HCT116 (cell line): ENCODE measurements around the gene TNPO2. TPM values are rescaled to one million over a fixed set of nuclear protein-coding genes. Genes with fewer than 3 reads are reported as not detected.
A peak's percentile ranks its signal among the peaks of the same experiment; 100 is the strongest.

Experiments
- ATAC-seq: fragments of 200-7000 bp; cut with Tn5 transposase; 2 replicates; pipeline ENCODE4 v1.9.1; 2020; ENCODE audit warnings: mild to moderate bottlenecking, moderate library complexity
- BruUV-seq: library from RNA; stranded (reverse); fragments of 400-500 nt; replicated peaks from 2 replicates; lab custom pipeline; 2021; lab: Mats Ljungman, UMichigan
- CTCF ChIA-PET: fragments of 300-600 bp; sonication (Branson Sonifier 250); formaldehyde crosslinking; loops from one replicate; lab custom pipeline; 2021; ENCODE audit warnings: antibody characterized with exemption; lab: Charles Lee
- POLR2A ChIA-PET: fragments of 300-600, 350-600 bp; sonication (Branson Sonifier 250); formaldehyde crosslinking; loops from one replicate; lab custom pipeline; 2021; ENCODE audit warnings: antibody characterized with exemption; lab: Charles Lee
- RAD21 ChIA-PET, 2 experiments: fragments of 300-600 bp; sonication (Branson Sonifier 250); formaldehyde crosslinking; loops; one replicate each; lab custom pipeline; 2023; ENCODE audit warnings: low total read pairs in 2 of 2; ENCODE audit not compliant: uncharacterized antibody in 2 of 2, unreplicated experiment in 2 of 2, low non-redundant PET in 1 of 2; lab: Charles Lee
- DNase-seq: peaks from one replicate; pipeline ENCODE4 v3.0.0-alpha.2; 2010; ENCODE audit warnings: low read depth, low spot score
- H2AFZ ChIP-seq: fragments of 200-600 bp; shearing (Covaris generic), sonication (generic); 2 replicates; pipeline ENCODE4 v1.6.1; 2017; ENCODE audit warnings: low read depth, mixed run types, mixed read lengths, antibody characterized with exemption, low read length; ENCODE audit not compliant: poor library complexity, severe bottlenecking
- H3K27ac ChIP-seq: 2 replicates; pipeline ENCODE4 v1.5.1; 2012; ENCODE audit warnings: low read depth, low read length
- H3K27me3 ChIP-seq: fragments of 200-600 bp; sonication (generic); 2 replicates; pipeline ENCODE4 v1.6.1; 2016; ENCODE audit warnings: mixed run types, low read length, mixed read lengths; ENCODE audit not compliant: insufficient read depth
- H3K36me3 ChIP-seq, 2 experiments: fragments of 200-500 bp in 1 of 2; fragments of 200-600 bp in 1 of 2; sonication (Bioruptor generic) in 1 of 2; sonication (generic) in 1 of 2; 2 replicates each; pipeline versions ENCODE4 v1.5.1 to v1.6.1; 2014 to 2016; ENCODE audit warnings: low read length in 2 of 2, inconsistent platforms in 1 of 2, mixed read lengths in 1 of 2, mixed run types in 1 of 2; ENCODE audit not compliant: insufficient read depth in 2 of 2, control insufficient read depth in 1 of 2
- H3K4me1 ChIP-seq, 2 experiments: fragments of 200-600 bp in 1 of 2; sonication (generic) in 1 of 2; 2 replicates each; pipeline versions ENCODE4 v1.5.1 to v1.6.1; 2012 to 2017; ENCODE audit warnings: low read length in 2 of 2, inconsistent platforms in 1 of 2, mild to moderate bottlenecking in 1 of 2, mixed read lengths in 1 of 2, mixed run types in 1 of 2, moderate library complexity in 1 of 2; ENCODE audit not compliant: insufficient read depth in 2 of 2, control insufficient read depth in 1 of 2
- H3K4me2 ChIP-seq: fragments of 200-600 bp; sonication (generic); 2 replicates; pipeline ENCODE4 v1.6.1; 2017; ENCODE audit warnings: mixed run types, low read length, mixed read lengths
- H3K4me3 ChIP-seq, 2 experiments: fragments of 200-600 bp in 1 of 2; sonication (generic) in 1 of 2; replicated peaks in 1 of 2; 2 replicates each; pipeline ENCODE4 v1.5.1; 2011 to 2016; ENCODE audit warnings: low read length in 2 of 2, control low read depth in 1 of 2, low read depth in 1 of 2, mild to moderate bottlenecking in 1 of 2, mixed read lengths in 1 of 2, mixed run types in 1 of 2
- H3K79me2 ChIP-seq: fragments of 200-600 bp; sonication (generic); 2 replicates; pipeline ENCODE4 v1.6.1; 2017; ENCODE audit warnings: mild to moderate bottlenecking, mixed run types, low read length, moderate library complexity, mixed read lengths; ENCODE audit not compliant: insufficient read depth
- H3K9ac ChIP-seq: fragments of 200-600 bp; sonication (generic); 2 replicates; pipeline ENCODE4 v1.6.1; 2016; ENCODE audit warnings: low read length, mixed read lengths
- H3K9me2 ChIP-seq: fragments of 200-600 bp; sonication (generic), shearing (Covaris generic); 2 replicates; pipeline ENCODE4 v1.6.1; 2017; ENCODE audit warnings: mixed run types, mild to moderate bottlenecking, moderate library complexity; ENCODE audit not compliant: insufficient read depth
- H3K9me3 ChIP-seq, 2 experiments: fragments of 200-500 bp in 1 of 2; fragments of 200-600 bp in 1 of 2; sonication (Bioruptor generic) in 1 of 2; sonication (generic) in 1 of 2; 2 replicates each; pipeline ENCODE4 v1.6.1; 2014 to 2017; ENCODE audit warnings: low read length in 2 of 2, mixed read lengths in 2 of 2, inconsistent platforms in 1 of 2, low read depth in 1 of 2, mild to moderate bottlenecking in 1 of 2, mixed run types in 1 of 2, moderate library complexity in 1 of 2; ENCODE audit not compliant: control insufficient read depth in 1 of 2, insufficient read depth in 1 of 2
- H4K20me1 ChIP-seq: fragments of 200-600 bp; sonication (generic), shearing (Covaris generic); 2 replicates; pipeline ENCODE4 v1.6.1; 2017; ENCODE audit warnings: mixed run types, mild to moderate bottlenecking, moderate library complexity; ENCODE audit not compliant: insufficient read depth
- CEBPB ChIP-seq: IDR thresholded peaks from 2 replicates; pipeline ENCODE4 v1.6.1; 2012; ENCODE audit warnings: low read depth
- CTCF ChIP-seq, 3 experiments: fragments of 200-600 bp in 1 of 3; sonication (generic) in 1 of 3; IDR thresholded peaks in 2 of 3; conservative IDR thresholded peaks in 1 of 3; 2 replicates each; pipeline ENCODE4 v1.5.1; 2012 to 2017; ENCODE audit warnings: low read depth in 2 of 3, low read length in 2 of 3, antibody characterized with exemption in 1 of 3, borderline replicate concordance in 1 of 3, control low read depth in 1 of 3, mild to moderate bottlenecking in 1 of 3, mixed read lengths in 1 of 3, mixed run types in 1 of 3, moderate library complexity in 1 of 3; ENCODE audit not compliant: insufficient read depth in 1 of 3
- ELF1 ChIP-seq: IDR thresholded peaks from 2 replicates; pipeline ENCODE4 v1.6.1; 2012; ENCODE audit warnings: low read depth, borderline replicate concordance
- EZH2 ChIP-seq: fragments of 200-600 bp; sonication (generic); IDR thresholded peaks from 2 replicates; pipeline ENCODE4 v1.6.1; 2017; ENCODE audit warnings: antibody characterized with exemption, mixed run types
- FOSL1 ChIP-seq: IDR thresholded peaks from 2 replicates; pipeline ENCODE4 v1.6.1; 2012; ENCODE audit warnings: low read depth
- MAX ChIP-seq: IDR thresholded peaks from 2 replicates; pipeline ENCODE4 v1.6.1; 2012
- POLR2A ChIP-seq: IDR thresholded peaks from 2 replicates; pipeline ENCODE4 v1.7.0; 2011; ENCODE audit warnings: borderline replicate concordance; ENCODE audit not compliant: insufficient read depth, insufficient read length; ENCODE audit errors: extremely low read depth
- REST ChIP-seq: IDR thresholded peaks from 2 replicates; pipeline ENCODE4 v1.6.1; 2012; ENCODE audit warnings: low read depth
- SP1 ChIP-seq: IDR thresholded peaks from 2 replicates; pipeline ENCODE4 v1.6.1; 2012; ENCODE audit warnings: low read depth
- SRF ChIP-seq: IDR thresholded peaks from 2 replicates; pipeline ENCODE4 v1.6.1; 2012; ENCODE audit warnings: low read depth
- YY1 ChIP-seq: IDR thresholded peaks from 2 replicates; pipeline ENCODE4 v1.6.1; 2011; ENCODE audit warnings: low read length, low read depth, moderate library complexity, mild to moderate bottlenecking; ENCODE audit not compliant: insufficient replicate concordance; ENCODE audit errors: extremely low read depth
- ZFX ChIP-seq: fragments of 450-650 bp; IDR thresholded peaks from 2 replicates; pipeline ENCODE4 v1.6.1; 2017
- ZNF274 ChIP-seq: fragments of 200-500 bp; sonication (Bioruptor generic); IDR thresholded peaks from 2 replicates; pipeline ENCODE4 v1.6.1; 2014; ENCODE audit warnings: mild to moderate bottlenecking, low read depth, low read length, inconsistent platforms
- intact Hi-C: fragments of 100-400 bp; cut with micrococcal nuclease; formaldehyde crosslinking; loops from 2 replicates; pipeline ENCODE4 v1.10.0; 2022
- total RNA-seq: library from RNA; stranded (reverse); gene quantifications from one replicate; pipeline ENCODE4 v1.2.1, GENCODE V29; 2021; ENCODE audit not compliant: unreplicated experiment

TNPO2 gene
- total RNA-seq, 1 experiment from 2014 or later = 81.8 TPM

- TF ChIP-seq REST (no peak), SP1 (peak; percentile 98), ZNF274 (no peak), POLR2A (peak; percentile 81)
- TF ChIP-seq, all 23 proteins: peak for 7
These were observed 13.5 kb upstream of the TNPO2 start, which contains the start of gene GET3 (continued) for GRCh38 chr19:12736995-12737834.

GRCh38 chr19:12733369-12734214 is 9.9 kb upstream of the TNPO2 start:
- BruUV-seq = TSS peak; percentile 46
- H3K9ac ChIP-seq = peak overlapping the region; percentile 95
- no peaks in the 10 kb centered on the region for H3K27me3 ChIP-seq
- POLR2A ChIA-PET = interaction anchor here (1.3 to 1.8 kb wide), 3 partner anchors 10 to 59 kb away, joined by 4 to 23 read pairs (median 4); partner anchors contain the start of gene TNPO2
- peaks cover 64% of the 10 kb centered on the region for H3K79me2 ChIP-seq
- peak overlapping the region; percentile 73 to 89 for H3K4me3 ChIP-seq
- no peak overlapping the region for H2AFZ ChIP-seq
- H3K4me1 ChIP-seq = peaks cover 25 to 36% of the 10 kb centered on the region in 2 experiments
- ATAC-seq = no peak
- intact Hi-C loops = no loop called here
- DNase-seq = no peak
- H3K9me2 ChIP-seq = no peaks in the 10 kb centered on the region
- RAD21 ChIA-PET = interaction anchor here in 1 of 2 experiments (1.1 kb wide), 1 partner anchor 11 kb away, joined by 5 read pairs; no protein-coding TSS in a partner anchor
- H3K4me2 ChIP-seq = peak overlapping the region; percentile 98
- peaks cover 30 to 32% of the 10 kb centered on the region in 2 experiments for H3K36me3 ChIP-seq
- H3K9me3 ChIP-seq = no peaks in the 10 kb centered on the region
- H3K27ac ChIP-seq = peak overlapping the region; percentile 91
- CTCF ChIA-PET = interaction anchor here (0.7 to 2.7 kb wide), 8 partner anchors 10 to 92 kb away, joined by 3 to 17 read pairs (median 4); partner anchors contain the start of gene TNPO2
- peaks cover 13% of the 10 kb centered on the region; the same call in 1 of the 2 replicates for H4K20me1 ChIP-seq
- TF ChIP-seq ELF1 (no peak; the same call in 1 of the 2 replicates), YY1 (no peak), CEBPB (no peak), POLR2A (no peak), SRF (0 out of 2 replicates have a peak, but pooled peaks have one; percentile 44), MAX (0 out of 2 replicates have a peak, but pooled peaks have one; percentile 44), FOSL1 (no peak), EZH2 (no peak), CTCF (IDR thresholded peaks at IDR 0.05 in 2 of 3, conservative IDR thresholded peaks at IDR 0.05 in 1 of 3; ENCODE audit: borderline replicate concordance in 1 of 3, insufficient read depth in 1 of 3, low read depth in 2 of 3, low read length in 2 of 3) (peak in 2 of 3 experiments; percentile 51 to 58; a peak in 5 of 6 replicates), ZFX (no peak)
